NCI-H69 (cell line): ENCODE results near the gene MRPL2.
"Not testable (repeated sequence)": the region's sequence is repeated elsewhere in the genome, so short reads cannot be mapped to it uniquely, and the experiment has no call there.

Experiments
- DNase-seq: peaks from one replicate; lab custom pipeline; 2025; lab: John Stamatoyannopoulos, UW

Gene MRPL2

GRCh38 chr6:43082806-43083655, 23.8 kb upstream of the MRPL2 start:
- no peak for DNase-seq

DNA sequence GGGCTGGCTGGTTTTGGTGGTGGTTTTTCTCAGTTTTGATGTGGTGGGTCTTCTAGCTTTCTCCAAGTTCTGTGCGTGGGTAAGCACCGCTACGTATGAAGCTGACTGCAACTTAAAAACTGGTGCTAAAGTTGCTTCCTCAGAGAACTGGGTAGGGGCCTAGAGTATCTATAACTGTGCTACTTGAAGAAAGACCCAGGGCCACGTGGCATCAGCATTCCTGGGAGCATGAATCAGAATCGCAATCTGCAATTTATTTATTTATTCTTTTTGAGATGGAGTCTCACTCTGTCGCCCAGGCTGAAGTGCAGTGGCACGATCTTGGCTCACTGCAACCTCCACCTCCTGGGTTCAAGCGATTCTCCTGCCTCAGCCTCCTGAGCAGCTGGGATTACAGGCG, 22.7 kb upstream of the MRPL2 start:
- not testable (repeated sequence) for DNase-seq

GRCh38 chr6:43081043-43081442, 21.8 kb upstream of the MRPL2 start:
- no peak for DNase-seq

GRCh38 chr6:43078691-43079090, 19.5 kb upstream of the MRPL2 start:
- DNase-seq, result no peak

GRCh38 chr6:43077981-43078511, 18.8 kb upstream of the MRPL2 start:
- peak; percentile 44 for DNase-seq

GRCh38 chr6:43077333-43077809, 18.1 kb upstream of the MRPL2 start:
- DNase-seq, result no peak

GRCh38 chr6:43076464-43077332, 17.5 kb upstream of the MRPL2 start:
- peak; percentile 80 for DNase-seq

GRCh38 chr6:43075670-43076463, 16.6 kb upstream of the MRPL2 start, which contains the start of gene PTK7:
PTK7 (plus strand) TSS chr6:43076314; CDS start chr6:43076489, 175 bp downstream.
- peak; percentile 96 for DNase-seq

GRCh38 chr6:43074847-43075669, 15.8 kb upstream of the MRPL2 start:
- no peak for DNase-seq

DNA sequence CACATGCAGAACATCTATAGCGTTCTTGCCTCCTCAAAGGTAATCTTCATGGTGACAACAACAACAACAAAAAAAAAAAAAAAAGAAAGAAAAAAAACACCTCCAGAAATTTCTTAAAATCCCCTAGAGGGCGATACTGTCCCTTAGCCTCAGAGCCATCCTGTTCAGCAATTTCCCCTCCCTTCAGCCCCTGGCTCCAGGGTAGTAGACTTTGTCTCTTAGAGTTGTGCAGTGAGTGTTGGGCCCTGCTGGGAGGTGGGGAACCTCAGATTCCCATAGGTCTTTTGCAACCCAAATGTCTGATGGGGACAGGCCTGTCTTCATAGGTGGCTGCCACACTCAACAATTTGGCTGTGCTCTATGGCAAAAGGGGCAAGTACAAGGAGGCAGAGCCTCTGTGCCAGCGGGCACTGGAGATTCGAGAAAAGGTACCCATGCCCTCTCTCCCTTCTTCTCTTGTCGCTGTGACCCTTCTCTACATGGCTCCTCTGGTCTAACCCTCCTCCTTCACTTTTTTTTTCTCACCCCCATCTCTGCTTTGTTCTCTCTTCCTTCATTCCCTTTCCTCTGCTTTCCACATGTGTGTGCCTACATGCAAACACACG, 10.9 kb upstream of the MRPL2 start:
- peak; percentile 82 for DNase-seq

DNA sequence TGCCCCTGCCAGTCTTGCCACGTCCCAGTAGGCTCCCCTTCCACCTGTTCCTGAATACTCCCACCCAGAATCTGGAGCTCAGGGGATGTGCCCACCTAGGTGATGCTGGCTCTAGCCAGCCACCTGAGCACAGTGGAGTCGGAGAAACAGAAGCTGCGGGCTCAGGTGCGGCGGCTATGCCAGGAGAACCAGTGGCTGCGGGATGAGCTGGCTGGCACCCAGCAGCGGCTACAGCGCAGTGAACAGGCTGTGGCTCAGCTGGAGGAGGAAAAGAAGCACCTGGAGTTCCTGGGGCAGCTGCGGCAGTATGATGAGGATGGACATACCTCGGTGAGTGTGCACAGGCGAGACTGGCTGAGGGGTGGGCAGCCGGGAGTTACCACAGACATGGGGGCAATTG, 3.6 kb upstream of the MRPL2 start:
- no peak for DNase-seq

- DNase-seq, result no peak
Measured at GRCh38 chr6:43061861-43062260, 2.6 kb upstream of the MRPL2 start.

DNA sequence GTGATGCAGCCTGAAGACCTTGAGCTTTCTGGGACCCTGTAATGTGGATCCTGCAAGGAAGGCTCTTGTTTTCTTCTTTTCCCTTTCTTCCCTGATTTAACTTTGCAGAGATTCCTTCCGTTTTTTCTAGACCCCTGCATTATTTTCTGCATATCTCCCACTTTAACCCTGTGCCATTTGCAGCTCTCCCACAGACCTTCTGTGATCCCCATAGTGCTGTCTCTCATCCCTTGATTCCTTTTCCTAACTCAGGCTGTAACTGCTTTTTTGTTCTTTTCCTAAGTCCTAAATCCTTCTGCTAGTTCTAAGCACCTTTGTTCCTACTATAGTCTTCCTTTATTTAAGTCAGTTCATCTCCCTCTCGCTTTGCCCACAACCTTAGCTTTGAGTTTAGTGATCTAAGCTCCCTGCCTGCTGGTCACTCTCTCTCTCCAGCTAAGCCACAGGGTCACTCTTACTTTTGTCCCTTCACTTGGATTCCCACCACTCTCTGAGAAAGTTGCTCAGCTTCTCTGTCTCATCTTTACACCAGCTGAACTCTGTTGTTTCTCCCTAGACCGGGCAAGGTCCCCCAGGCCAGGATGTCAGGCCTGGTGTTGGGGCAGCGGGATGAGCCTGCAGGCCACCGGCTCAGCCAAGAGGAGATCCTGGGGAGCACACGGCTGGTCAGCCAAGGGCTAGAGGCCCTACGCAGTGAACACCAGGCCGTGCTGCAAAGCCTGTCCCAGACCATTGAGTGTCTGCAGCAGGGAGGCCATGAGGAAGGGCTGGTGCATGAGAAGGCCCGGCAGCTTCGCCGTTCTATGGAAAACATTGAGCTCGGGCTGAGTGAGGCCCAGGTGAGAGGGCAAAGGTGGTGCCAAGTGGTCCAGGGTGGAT, 1.8 kb upstream of the MRPL2 start:
- DNase-seq, result no peak

DNA sequence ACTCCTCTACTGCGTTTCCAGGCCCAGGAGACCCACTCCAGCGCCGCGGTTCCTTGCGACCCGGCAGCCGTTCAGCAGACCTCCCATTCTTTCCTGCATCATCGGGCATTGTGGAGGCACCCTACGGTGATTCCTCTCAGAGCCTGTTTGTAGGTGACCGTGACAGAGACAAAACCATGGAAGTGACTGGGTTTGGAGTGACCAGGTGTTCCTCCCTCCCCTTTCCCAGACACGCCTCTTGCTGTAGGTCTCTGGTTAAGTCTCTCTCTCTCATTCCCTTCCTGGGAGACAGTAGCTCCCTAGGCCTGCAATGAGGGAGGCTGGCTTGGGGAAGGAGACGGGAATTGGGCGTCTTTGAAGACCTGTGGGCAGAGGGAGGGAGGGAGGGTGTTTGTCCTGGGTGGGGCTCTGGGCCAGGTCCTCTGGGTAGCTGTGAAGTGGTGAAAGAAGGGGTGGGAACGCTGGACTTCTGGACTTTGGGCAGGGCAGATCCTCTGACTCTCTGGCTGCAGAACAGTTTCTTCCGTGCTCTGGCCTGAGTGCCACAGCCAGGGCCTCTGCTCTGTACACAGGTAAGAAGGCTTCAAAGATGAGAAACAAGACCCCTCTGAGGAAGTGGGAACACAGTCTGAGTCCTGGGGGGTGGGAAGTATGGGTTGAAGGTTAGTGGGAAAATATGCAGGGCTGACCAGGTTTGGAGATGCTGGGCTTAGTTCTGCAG, 960 bp upstream of the MRPL2 start:
- DNase-seq, result peak; percentile 76

GRCh38 chr6:43058531-43058930, 703 bp downstream of the MRPL2 start:
- no peak for DNase-seq

DNA sequence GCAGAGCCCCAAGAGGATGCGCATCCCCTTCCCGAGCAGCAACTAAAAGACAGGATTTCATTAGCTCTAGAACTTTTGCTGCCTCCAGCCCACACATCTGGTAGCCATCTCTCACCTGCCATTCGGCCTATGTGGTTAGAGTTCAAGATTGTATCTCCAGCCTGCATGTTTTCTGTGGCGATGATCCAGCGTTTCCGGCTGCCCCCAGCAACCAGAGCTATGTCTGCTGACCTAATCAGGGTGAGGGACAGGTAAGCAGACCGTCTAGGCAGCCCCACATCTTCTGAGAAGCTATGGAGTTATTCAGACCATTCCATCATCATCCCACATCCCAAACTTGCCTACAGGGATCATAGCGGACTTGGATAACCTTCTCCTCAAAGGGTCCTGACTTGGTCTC, 3.3 kb downstream of the MRPL2 start:
- no peak for DNase-seq

- DNase-seq, result no peak
Measured at GRCh38 chr6:43054206-43054943, 4.9 kb downstream of the MRPL2 start.
